DMS153 treated with DMSO at 0.1 percent for 48 hours (cell line): Measurements from ENCODE around the gene FUT4.
"Not testable (repeated sequence)": the region's sequence is repeated elsewhere in the genome, so short reads cannot be mapped to it uniquely, and the experiment has no call there.

Experiments
- DNase-seq: peaks from one replicate; lab custom pipeline; 2025; ENCODE audit not compliant: unreplicated experiment; lab: John Stamatoyannopoulos, UW

FUT4 gene

GRCh38 chr11:94533206-94533605 lies 10.5 kb upstream of the FUT4 start:
- no peak for DNase-seq

- no peak for DNase-seq
Observed at GRCh38 chr11:94533696-94534630, 9.8 kb upstream of the FUT4 start.

- no peak for DNase-seq
Observed at GRCh38 chr11:94536386-94536785, 7.3 kb upstream of the FUT4 start.

- no peak for DNase-seq
Observed at GRCh38 chr11:94537031-94537600, 6.6 kb upstream of the FUT4 start.

GRCh38 chr11:94539420-94539819 lies 4.3 kb upstream of the FUT4 start:
- DNase-seq: no peak

GRCh38 chr11:94544646-94545263 lies 1.0 kb downstream of the FUT4 start:
- DNase-seq: no peak

GRCh38 chr11:94545264-94546161 lies 1.8 kb downstream of the FUT4 start:
- no peak for DNase-seq

- DNase-seq: no peak
Observed at GRCh38 chr11:94546162-94546470, 2.4 kb downstream of the FUT4 start.

GRCh38 chr11:94546886-94547285 lies 3.2 kb downstream of the FUT4 start:
- no peak for DNase-seq

GRCh38 chr11:94549146-94549545 lies 5.4 kb downstream of the FUT4 start:
- DNase-seq: no peak

GRCh38 chr11:94550513-94550912 lies 6.8 kb downstream of the FUT4 start:
- no peak for DNase-seq

- DNase-seq: no peak
Observed at GRCh38 chr11:94553938-94554337, 10.2 kb downstream of the FUT4 start.

- not testable (repeated sequence) for DNase-seq
Observed at GRCh38 chr11:94555752-94556329, 12.1 kb downstream of the FUT4 start.

- no peak for DNase-seq
Observed at GRCh38 chr11:94557421-94557820, 13.7 kb downstream of the FUT4 start.

GRCh38 chr11:94557992-94558391 lies 14.3 kb downstream of the FUT4 start:
- no peak for DNase-seq

- DNase-seq: no peak
Observed at GRCh38 chr11:94558468-94558867, 14.7 kb downstream of the FUT4 start.

- DNase-seq: no peak
Observed at GRCh38 chr11:94558932-94559331, 15.2 kb downstream of the FUT4 start.

- no peak for DNase-seq
Observed at GRCh38 chr11:94559361-94559760, 15.6 kb downstream of the FUT4 start.

- no peak for DNase-seq
Observed at GRCh38 chr11:94560834-94561233, 17.1 kb downstream of the FUT4 start.

- DNase-seq: no peak
Observed at GRCh38 chr11:94563176-94563847, 19.6 kb downstream of the FUT4 start.
